Smooth muscle cell (in vitro differentiated cells): Measurements from ENCODE around the gene ZNF75A. TPM values are rescaled to one million over a fixed set of nuclear protein-coding genes. Genes with fewer than 3 reads are reported as not detected.

Experiments
- DNase-seq: peaks from one replicate; lab custom pipeline; 2025; ENCODE audit not compliant: unreplicated experiment; lab: John Stamatoyannopoulos, UW
- H2AFZ ChIP-seq: fragments of 200-600 bp; sonication (generic); 2 replicates; pipeline ENCODE4 v1.6.0; 2016; ENCODE audit warnings: antibody characterized with exemption, low read depth, mild to moderate bottlenecking
- H3F3A ChIP-seq: fragments of 200-600 bp; sonication (generic); 2 replicates; pipeline ENCODE4 v1.6.0; 2017; ENCODE audit warnings: antibody characterized with exemption, low read depth
- H3K27ac ChIP-seq: fragments of 200-600 bp; sonication (generic); 2 replicates; pipeline ENCODE4 v1.5.1; 2016; ENCODE audit warnings: low read depth, mild to moderate bottlenecking
- H3K27me3 ChIP-seq: fragments of 200-600 bp; sonication (generic); 2 replicates; pipeline ENCODE4 v1.6.1; 2016; ENCODE audit warnings: low read depth, mild to moderate bottlenecking
- H3K36me3 ChIP-seq: fragments of 200-600 bp; sonication (generic); 2 replicates; pipeline ENCODE4 v1.5.1; 2016; ENCODE audit warnings: low read depth
- H3K4me1 ChIP-seq: fragments of 200-600 bp; sonication (generic); 2 replicates; pipeline ENCODE4 v1.5.1; 2016; ENCODE audit warnings: low read depth
- H3K4me2 ChIP-seq: fragments of 200-600 bp; sonication (generic); 2 replicates; pipeline ENCODE4 v1.6.0; 2016; ENCODE audit warnings: mild to moderate bottlenecking
- H3K4me3 ChIP-seq: fragments of 200-600 bp; sonication (generic); 2 replicates; pipeline ENCODE4 v1.5.1; 2016; ENCODE audit warnings: mild to moderate bottlenecking
- H3K79me2 ChIP-seq: fragments of 200-600 bp; sonication (generic); 2 replicates; pipeline ENCODE4 v1.6.0; 2016; ENCODE audit warnings: low read depth, mild to moderate bottlenecking
- H3K9ac ChIP-seq: fragments of 200-600 bp; sonication (generic); 2 replicates; pipeline ENCODE4 v1.6.0; 2016; ENCODE audit warnings: low read depth
- H3K9me3 ChIP-seq: fragments of 200-600 bp; sonication (generic); replicated peaks from 2 replicates; pipeline ENCODE4 v1.5.1; 2016; ENCODE audit warnings: low read depth
- H4K20me1 ChIP-seq: fragments of 200-600 bp; sonication (generic); 2 replicates; pipeline ENCODE4 v1.6.0; 2016; ENCODE audit warnings: low read depth
- WGBS: methylation state at CpG from one replicate; pipeline ENCODE4 v1.1.7; 2016; ENCODE audit warnings: low lambda C conversion rate; 5-methylcytosine and 5-hydroxymethylcytosine counted together
- polyA plus RNA-seq: library from polyadenylated mRNA; unstranded; fragments of >200 nt; fragmentation: Nextera tagmentation; extraction: Ambion mirVana; gene quantifications from 2 replicates; pipeline ENCODE4 v1.2.1, GENCODE V29; 2016
- total RNA-seq: library from RNA; depleted of rRNA; stranded (reverse); fragments of >200 nt; gene quantifications from 2 replicates; pipeline ENCODE4 v1.2.3, GENCODE V29; 2014
- TF ChIP-seq, protein P1 (sequence below): fragments of 200-600 bp; sonication (generic); IDR thresholded peaks from 2 replicates; pipeline ENCODE4 v1.5.1; 2017; ENCODE audit warnings: borderline replicate concordance, mild to moderate bottlenecking, antibody characterized with exemption; ENCODE audit not compliant: insufficient read depth, poor library complexity, severe bottlenecking

Gene ZNF75A
- total and polyA plus RNA-seq, 2 experiments from 2014 or later = 13.5 to 24.8 TPM

DNA sequence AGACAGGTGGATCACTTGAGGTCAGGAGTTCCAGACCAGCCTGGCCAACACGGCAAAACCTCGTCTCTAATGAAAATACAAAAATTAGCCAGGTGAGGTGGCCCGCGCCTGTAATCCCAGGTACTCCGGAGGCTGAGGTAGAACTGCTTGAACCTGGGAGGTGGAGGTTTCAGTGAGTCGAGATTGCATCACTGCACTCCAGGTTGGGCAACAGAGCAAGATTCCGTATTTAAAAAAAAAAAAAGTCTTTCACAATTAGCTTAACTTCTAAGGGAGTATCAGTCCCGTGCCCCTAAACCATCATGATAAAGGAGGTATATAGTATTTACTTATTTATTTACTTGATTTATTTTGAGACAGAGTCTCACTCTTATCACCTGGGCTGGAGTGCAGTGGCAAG, 45.5 kb upstream of the ZNF75A start:
- H3F3A ChIP-seq = no peaks in the 10 kb centered on the region
- no peak overlapping the region for H3K4me2 ChIP-seq
- H2AFZ ChIP-seq = no peak overlapping the region
- H3K4me3 ChIP-seq = no peak overlapping the region
- no peaks in the 10 kb centered on the region for H3K36me3 ChIP-seq
- H3K9ac ChIP-seq = no peak overlapping the region
- TF ChIP-seq, protein P1, sequence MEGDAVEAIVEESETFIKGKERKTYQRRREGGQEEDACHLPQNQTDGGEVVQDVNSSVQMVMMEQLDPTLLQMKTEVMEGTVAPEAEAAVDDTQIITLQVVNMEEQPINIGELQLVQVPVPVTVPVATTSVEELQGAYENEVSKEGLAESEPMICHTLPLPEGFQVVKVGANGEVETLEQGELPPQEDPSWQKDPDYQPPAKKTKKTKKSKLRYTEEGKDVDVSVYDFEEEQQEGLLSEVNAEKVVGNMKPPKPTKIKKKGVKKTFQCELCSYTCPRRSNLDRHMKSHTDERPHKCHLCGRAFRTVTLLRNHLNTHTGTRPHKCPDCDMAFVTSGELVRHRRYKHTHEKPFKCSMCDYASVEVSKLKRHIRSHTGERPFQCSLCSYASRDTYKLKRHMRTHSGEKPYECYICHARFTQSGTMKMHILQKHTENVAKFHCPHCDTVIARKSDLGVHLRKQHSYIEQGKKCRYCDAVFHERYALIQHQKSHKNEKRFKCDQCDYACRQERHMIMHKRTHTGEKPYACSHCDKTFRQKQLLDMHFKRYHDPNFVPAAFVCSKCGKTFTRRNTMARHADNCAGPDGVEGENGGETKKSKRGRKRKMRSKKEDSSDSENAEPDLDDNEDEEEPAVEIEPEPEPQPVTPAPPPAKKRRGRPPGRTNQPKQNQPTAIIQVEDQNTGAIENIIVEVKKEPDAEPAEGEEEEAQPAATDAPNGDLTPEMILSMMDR = no peak
- H3K27me3 ChIP-seq = no peaks in the 10 kb centered on the region
- no peaks in the 10 kb centered on the region for H4K20me1 ChIP-seq
- no peaks in the 10 kb centered on the region for H3K79me2 ChIP-seq
- no peak for DNase-seq
- no peaks in the 10 kb centered on the region for H3K9me3 ChIP-seq
- no peaks in the 10 kb centered on the region for H3K4me1 ChIP-seq
- WGBS = 90% methylated on average over 8 of the region's 8 CpGs
- H3K27ac ChIP-seq = no peak overlapping the region

GRCh38 chr16:3262517-3262916, 42.8 kb upstream of the ZNF75A start:
- Histone ChIP-seq H4K20me1 (no peaks in the 10 kb centered on the region), H3F3A (no peaks in the 10 kb centered on the region), H3K27ac (no peak overlapping the region), H2AFZ (no peak overlapping the region), H3K79me2 (no peaks in the 10 kb centered on the region), H3K4me3 (no peak overlapping the region), H3K9ac (no peak overlapping the region), H3K27me3 (no peaks in the 10 kb centered on the region), H3K4me2 (no peak overlapping the region), H3K36me3 (no peaks in the 10 kb centered on the region), H3K9me3 (no peaks in the 10 kb centered on the region), H3K4me1 (no peaks in the 10 kb centered on the region)
- DNase-seq = no peak
- WGBS = 89% methylated on average over 4 of the region's 4 CpGs
- TF ChIP-seq, protein P1 = no peak

GRCh38 chr16:3264137-3265036, 40.9 kb upstream of the ZNF75A start:
- no peaks in the 10 kb centered on the region for H3K36me3 ChIP-seq
- H3K9me3 ChIP-seq = no peaks in the 10 kb centered on the region
- no peaks in the 10 kb centered on the region for H3F3A ChIP-seq
- DNase-seq = peak; percentile 91
- TF ChIP-seq, protein P1 = no peak
- peak overlapping the region; percentile 72 for H3K4me3 ChIP-seq
- H3K27ac ChIP-seq = peak overlapping the region; percentile 78
- H3K4me1 ChIP-seq = no peaks in the 10 kb centered on the region
- H3K27me3 ChIP-seq = no peaks in the 10 kb centered on the region
- peak overlapping the region; percentile 85 for H2AFZ ChIP-seq
- WGBS = 5% methylated on average over 69 of the region's 77 CpGs
- H3K9ac ChIP-seq = peak overlapping the region; percentile 68
- peak overlapping the region; percentile 92 for H3K4me2 ChIP-seq
- no peaks in the 10 kb centered on the region for H4K20me1 ChIP-seq
- H3K79me2 ChIP-seq = no peaks in the 10 kb centered on the region
